Left kidney (tissue), 2 donors: Measurements from ENCODE around the gene AMHR2. TPM values are rescaled to one million over a fixed set of nuclear protein-coding genes. Genes with fewer than 3 reads are reported as not detected.
"Not testable (repeated sequence)": the region's sequence is repeated elsewhere in the genome, so short reads cannot be mapped to it uniquely, and the experiment has no call there.

Source experiments
- DNase-seq: peaks from one replicate; pipeline ENCODE4 v3.0.0-alpha.2; 2013
- polyA plus RNA-seq: library from polyadenylated mRNA; unstranded; fragments of 120-200 nt; gene quantifications from one replicate; pipeline ENCODE4 v1.2.1, GENCODE V29; 2013; ENCODE audit not compliant: insufficient read length

AMHR2 gene
- polyA plus RNA-seq, 1 donor: 0.63 TPM

GRCh38 chr12:53414756-53415417 is 8.8 kb upstream of the AMHR2 start:
- DNase-seq: no peak

DNA sequence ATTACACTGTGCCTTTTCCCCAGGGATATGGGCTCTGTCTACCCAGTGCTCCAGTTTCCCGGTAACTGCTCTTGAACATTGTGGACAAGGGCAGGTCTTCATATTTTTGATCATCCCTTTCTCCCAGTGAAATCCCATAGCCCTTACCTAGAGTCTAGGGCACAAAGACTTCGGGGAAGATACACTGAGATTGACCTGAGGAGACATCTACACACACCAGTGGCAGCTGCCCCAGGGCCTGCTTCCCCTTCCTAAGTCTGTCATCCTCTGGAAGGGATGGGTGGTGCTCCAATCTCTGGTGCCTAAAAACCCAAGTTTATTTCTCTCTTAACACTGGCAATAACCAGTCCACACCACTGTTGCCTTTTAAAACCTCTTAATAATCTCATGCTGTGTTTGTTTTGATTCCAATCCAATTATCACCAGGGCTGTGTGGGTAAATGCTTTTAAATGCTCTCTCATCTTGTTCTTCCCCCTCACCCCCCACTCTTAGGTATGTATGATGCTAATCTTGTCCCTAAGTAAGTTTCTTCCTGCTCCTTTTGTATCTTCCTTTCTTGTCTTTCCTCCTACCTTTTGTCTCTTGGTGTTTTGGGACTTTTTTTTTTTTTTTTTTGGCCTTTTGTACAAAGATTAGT is 7.8 kb upstream of the AMHR2 start:
- not testable (repeated sequence) for DNase-seq

DNA sequence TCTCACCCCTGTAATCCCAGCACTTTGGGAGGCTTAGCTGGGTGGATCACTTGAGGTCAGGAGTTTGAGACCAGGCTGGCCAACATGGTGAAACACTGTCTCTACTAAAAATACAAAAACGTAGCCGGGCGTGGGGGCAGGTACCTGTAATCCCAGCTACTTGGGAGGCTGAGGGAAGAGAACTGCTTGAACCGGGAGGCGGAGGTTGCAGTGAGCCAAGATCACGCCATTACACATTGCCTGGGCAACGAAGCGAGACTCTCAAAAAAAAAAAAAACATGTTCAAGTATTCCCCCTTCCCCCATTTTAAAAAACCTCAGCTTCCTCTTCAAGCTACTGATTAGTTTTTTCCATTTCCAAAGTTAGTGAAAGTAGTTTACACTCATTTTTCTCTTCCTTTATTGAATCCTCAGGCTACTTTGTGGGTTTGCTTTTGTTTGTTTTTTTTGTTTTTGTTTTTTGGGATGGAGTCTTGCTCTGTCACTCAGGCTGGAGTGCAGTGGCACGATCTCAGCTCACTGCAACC is 6.3 kb upstream of the AMHR2 start:
- not testable (repeated sequence) for DNase-seq

GRCh38 chr12:53418221-53418620 is 5.4 kb upstream of the AMHR2 start:
- no peak for DNase-seq

DNA sequence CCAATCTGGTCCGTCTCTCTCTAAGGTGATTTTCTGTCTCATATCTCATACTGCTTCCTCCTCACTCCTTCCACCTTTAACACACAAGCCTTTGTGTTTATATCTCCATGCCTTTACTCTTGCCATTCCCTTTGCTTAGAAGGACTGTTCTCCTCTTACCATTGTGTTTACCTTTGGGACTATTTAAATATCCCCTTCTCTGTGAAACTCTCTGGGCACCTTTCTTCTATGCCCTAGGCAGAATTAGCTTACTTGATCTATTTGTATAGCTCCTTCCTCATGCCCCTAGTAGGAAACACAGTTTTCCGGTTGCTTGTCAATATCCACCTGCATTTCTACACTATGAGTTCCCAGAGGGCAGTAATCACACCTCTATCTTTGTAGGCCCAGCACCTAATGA is 3.9 kb upstream of the AMHR2 start:
- no peak for DNase-seq

- not testable (repeated sequence) for DNase-seq
These were observed 1.4 kb upstream of the AMHR2 start for GRCh38 chr12:53422247-53422646.

DNA sequence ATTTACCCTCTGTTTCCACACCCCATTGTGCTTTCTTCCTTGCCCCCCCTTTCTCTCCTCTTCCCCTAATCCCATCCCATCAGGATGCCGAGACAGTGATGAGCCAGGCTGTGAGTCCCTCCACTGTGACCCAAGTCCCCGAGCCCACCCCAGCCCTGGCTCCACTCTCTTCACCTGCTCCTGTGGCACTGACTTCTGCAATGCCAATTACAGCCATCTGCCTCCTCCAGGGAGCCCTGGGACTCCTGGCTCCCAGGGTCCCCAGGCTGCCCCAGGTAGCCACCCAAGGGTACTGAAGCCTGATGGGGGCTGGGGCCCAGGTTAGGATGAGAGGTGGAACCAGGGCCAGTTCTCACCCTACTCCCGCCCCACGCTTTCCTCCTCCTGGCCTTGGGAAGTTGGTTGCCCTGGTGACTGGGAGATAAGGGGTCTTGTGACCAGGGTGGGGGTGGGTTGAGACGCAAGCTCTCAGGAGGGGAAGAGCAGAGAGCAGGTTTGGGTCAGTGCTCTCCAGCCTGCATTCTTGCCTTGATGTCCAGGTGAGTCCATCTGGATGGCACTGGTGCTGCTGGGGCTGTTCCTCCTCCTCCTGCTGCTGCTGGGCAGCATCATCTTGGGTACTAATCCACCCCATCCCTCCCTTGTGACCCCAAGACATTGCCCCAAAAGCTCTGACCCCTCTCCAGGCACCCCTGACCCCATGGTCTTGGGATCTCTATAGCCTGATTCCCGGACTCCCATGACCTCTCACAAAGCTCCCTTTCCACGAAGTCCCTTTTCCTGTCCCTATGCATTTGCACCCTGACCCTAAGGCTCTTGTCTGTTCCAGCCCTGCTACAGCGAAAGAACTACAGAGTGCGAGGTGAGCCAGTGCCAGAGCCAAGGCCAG is 1.2 kb downstream of the AMHR2 start:
- no peak for DNase-seq

GRCh38 chr12:53425515-53426150 is 2.0 kb downstream of the AMHR2 start:
- DNase-seq: no peak

- DNase-seq: no peak
These were observed 4.4 kb downstream of the AMHR2 start for GRCh38 chr12:53427905-53428594.

DNA sequence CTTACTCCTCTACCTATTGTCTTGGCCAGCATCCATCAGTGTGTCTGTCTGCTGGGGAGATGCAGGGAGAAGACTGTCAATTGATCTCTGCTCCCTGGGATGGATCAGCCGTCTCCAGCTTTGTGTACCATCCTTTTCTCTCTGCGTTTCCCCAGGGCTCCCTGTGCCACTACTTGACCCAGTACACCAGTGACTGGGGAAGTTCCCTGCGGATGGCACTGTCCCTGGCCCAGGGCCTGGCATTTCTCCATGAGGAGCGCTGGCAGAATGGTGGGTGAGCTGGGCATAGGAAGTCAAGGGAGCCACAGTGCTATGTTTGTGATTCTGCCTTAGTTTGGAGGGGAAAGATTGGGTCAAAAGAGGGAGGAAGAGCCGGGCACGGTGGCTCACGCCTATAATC is 5.1 kb downstream of the AMHR2 start:
- DNase-seq: no peak

DNA sequence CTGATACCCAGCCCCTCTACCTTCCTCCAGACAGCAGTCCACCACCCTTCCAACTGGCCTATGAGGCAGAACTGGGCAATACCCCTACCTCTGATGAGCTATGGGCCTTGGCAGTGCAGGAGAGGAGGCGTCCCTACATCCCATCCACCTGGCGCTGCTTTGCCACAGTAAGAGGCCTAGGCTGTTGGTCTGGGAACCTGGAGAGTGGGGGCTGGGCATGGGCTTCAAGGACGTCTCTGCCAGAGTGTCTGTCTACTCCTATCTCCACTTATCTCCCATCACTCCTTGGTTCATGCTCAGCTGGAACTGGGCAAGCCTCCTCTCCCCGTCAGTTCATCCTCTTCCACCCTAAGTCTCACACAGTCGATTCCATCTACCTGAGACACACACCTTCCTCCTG is 6.5 kb downstream of the AMHR2 start:
- no peak for DNase-seq

DNA sequence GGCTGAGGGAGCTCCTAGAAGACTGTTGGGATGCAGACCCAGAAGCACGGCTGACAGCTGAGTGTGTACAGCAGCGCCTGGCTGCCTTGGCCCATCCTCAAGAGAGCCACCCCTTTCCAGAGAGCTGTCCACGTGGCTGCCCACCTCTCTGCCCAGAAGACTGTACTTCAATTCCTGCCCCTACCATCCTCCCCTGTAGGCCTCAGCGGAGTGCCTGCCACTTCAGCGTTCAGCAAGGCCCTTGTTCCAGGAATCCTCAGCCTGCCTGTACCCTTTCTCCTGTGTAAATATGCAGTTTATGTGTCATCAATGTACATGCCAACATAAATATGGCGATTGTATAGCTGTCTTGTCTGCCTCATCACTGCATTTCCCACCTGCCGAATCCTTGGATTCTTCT is 7.5 kb downstream of the AMHR2 start:
- DNase-seq: no peak

DNA sequence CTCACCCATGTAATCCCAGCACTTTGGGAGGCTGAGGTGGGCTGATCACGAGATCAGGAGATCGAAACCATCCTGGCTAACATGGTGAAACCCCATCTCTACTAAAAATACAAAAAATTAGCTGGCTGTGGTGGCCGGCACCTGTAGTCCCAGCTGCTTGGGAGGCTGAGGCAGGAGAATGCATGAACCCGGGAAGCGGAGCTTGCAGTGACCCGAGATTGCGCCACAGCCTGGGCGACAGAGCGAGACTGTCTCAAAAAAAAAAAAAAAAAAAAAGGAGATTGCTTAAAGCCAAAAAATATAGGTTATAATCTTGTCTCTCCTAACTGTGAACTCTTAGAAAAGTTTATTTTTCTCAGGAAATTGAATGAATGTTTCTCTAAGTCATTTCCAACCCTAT is 11.7 kb downstream of the AMHR2 start:
- not testable (repeated sequence) for DNase-seq

GRCh38 chr12:53439582-53439981 is 15.9 kb downstream of the AMHR2 start:
- not testable (repeated sequence) for DNase-seq

DNA sequence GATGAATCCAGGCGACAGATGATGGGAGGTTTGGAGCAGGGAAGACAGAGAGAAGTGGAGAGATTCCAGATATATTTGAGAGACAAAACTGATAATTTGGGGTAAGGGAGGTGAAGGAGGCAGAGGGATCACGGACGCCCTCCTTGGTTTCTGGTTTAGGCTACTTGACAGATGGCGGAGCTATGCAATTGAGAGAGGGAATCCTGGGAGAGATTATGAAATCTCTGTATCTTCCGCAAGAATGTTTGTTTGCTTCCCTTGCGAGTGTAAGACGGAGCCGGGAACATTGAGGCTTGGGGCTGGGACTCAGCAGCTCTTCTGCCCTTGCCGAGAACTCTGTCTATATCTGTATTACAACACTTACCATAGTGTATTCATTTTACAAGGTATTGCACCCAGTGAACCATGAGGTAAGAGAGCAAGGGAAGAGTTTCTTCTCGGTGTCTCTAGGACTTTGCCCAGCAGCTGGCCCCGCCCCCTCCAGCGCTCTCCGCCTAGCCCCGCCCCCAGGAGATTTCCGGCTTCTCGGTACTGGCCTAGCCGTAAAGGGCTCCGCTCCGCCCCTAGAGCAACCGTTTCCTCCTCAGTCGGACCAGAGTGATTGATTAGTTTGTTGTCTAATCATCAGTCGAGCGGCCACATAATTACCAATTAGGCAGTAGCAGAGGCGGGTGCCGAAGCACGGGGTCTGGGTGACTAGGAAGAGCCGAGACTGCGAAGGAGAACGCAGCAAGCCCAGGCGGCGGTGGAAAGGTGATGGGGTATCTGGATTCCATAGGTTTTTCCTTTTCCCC is 17.6 kb downstream of the AMHR2 start, which contains the start of gene PRR13:
Gene PRR13, plus strand, starts transcription at position 695 of the 794 bp plus-strand sequence. CDS start 981 bp downstream, outside the sequence.
- DNase-seq: peak; percentile 99

DNA sequence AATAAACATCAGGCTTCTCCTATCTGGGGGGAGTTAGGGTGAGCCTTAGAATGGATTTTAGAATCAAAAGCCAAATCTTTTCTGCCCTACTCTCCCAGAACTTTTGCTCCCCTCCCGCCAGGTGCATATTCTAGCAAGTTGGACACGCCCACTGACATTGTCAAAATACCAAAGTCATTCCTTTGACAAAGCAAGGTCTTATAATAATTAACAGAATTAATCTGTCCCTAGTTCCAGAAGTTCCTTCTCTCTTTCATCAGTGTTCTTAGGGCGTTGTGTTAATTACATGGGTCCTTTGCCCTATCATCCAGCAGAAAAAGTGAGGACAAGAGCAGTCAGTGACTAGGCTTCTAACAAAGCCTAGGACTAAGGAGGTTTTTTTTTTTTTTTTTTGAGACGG is 20.3 kb downstream of the AMHR2 start:
- DNase-seq: no peak

DNA sequence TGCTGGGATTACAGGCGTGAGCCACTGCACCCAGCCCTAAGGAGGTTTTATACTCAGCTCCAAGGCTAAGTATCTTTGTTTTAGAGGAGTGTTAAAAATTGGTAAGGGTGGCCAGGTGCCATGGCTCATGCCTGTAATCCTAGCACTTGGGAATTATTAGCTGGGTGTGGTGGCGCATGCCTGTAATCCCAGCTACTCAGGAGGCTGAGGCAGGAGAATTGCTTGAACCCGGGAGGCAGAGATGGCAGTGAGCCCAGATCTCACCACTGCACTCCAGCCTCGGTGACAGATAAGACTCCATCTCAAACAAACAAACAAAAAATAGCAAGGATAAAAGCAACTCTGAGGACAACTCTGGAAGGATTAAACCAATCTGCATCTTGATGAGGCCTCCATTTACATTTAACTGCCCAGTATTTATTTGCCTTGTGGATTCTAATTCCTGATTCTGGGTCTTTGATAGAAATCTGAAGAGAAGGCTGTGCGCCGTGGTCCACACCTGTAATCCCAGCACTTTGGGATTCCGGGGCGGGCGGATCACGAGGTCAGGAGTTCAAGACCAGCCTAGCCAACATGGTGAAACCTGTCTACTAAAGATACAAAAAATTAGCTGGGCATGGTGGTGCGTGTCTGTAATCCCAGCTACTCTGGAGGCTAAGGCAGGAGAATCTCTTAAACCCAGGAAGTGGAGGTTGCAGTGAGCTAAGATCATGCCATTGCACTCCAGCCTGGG is 21.1 kb downstream of the AMHR2 start:
- DNase-seq: not testable (repeated sequence)

- no peak for DNase-seq
These were observed 27.3 kb downstream of the AMHR2 start for GRCh38 chr12:53450936-53451335.

GRCh38 chr12:53451661-53452158 is 28.1 kb downstream of the AMHR2 start, which contains the start of gene PCBP2:
PCBP2 (plus strand) TSS chr12:53452102; CDS start chr12:53454801, 2,699 bp downstream.
- peak; percentile 98 for DNase-seq
